Right atrium auricular region (tissue), 2 donors: ENCODE measurements around the gene KCNJ10. TPM values are rescaled to one million over a fixed set of nuclear protein-coding genes. Genes with fewer than 3 reads are reported as not detected.

Experiments
- DNase-seq: peaks from one replicate; pipeline ENCODE4 v3.0.0-alpha.2; 2019; ENCODE audit warnings: low spot score
- H3K27ac ChIP-seq, 2 donors: fragments of 200-600 bp; sonication (generic); 1 replicate in 1 of 2; 2 replicates in 1 of 2; pipeline ENCODE4 v1.5.1; 2016 to 2019
- H3K27me3 ChIP-seq, 2 donors: fragments of 200-600 bp; sonication (generic); one replicate each; pipeline versions ENCODE4 v1.5.1 to v1.6.0; 2017 to 2019
- H3K36me3 ChIP-seq: fragments of 200-600 bp; sonication (generic); one replicate; pipeline ENCODE4 v1.5.1; 2016
- H3K4me1 ChIP-seq, 2 donors: fragments of 200-600 bp; sonication (generic); one replicate each; pipeline versions ENCODE4 v1.5.1 to v1.6.0; 2017 to 2019
- H3K4me3 ChIP-seq, 2 donors: fragments of 200-600 bp; sonication (generic); 1 replicate in 1 of 2; 2 replicates in 1 of 2; pipeline ENCODE4 v1.5.1; 2017 to 2019; ENCODE audit warnings: mild to moderate bottlenecking in 1 of 2, moderate library complexity in 1 of 2
- H3K9me3 ChIP-seq, 2 donors: fragments of 200-600 bp; sonication (generic); one replicate each; pipeline ENCODE4 v1.5.1; 2019
- CTCF ChIP-seq, 2 donors: fragments of 200-600 bp; sonication (generic); IDR thresholded peaks; one replicate each; pipeline ENCODE4 v1.5.1; 2019; ENCODE audit warnings: antibody characterized with exemption in 2 of 2
- total RNA-seq, 2 donors: library from RNA; depleted of rRNA; stranded (reverse); fragments of >200 nt; gene quantifications; one replicate each; pipeline ENCODE4 v1.1.0, GENCODE V29; 2016

Gene KCNJ10
- total RNA-seq, 2 donors from 2014 or later = 0.20 TPM; not detected in 1

GRCh38 chr1:160045653-160046052 is 24.3 kb downstream of the KCNJ10 start:
- Histone ChIP-seq H3K27ac (no peak overlapping the region), H3K4me1 (peaks cover 0 to 13% of the 10 kb centered on the region in 2 donors), H3K36me3 (no peaks in the 10 kb centered on the region), H3K27me3 (no peaks in the 10 kb centered on the region), H3K9me3 (no peaks in the 10 kb centered on the region), H3K4me3 (no peak overlapping the region)
- DNase-seq = no peak
- no peak for TF ChIP-seq CTCF (IDR thresholded peaks at IDR 0.05)

DNA sequence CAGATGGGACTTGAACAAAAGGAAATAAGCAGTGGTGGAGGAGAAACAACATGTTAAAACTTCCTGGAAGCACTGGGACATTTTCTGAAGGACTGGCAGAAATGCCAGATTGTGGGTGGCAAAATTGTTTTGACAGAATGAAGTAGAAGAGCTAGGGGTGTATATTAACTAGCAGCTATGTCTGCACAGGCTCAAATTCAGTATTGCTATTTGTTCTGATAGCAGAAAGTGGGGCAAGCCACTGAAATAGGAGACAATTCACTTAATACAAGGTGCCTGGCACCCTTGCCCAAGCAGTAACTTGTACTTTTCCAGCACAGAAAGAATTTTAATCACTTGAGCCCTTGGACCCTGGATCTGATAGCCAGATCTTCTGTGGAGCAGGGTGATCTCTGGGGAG is 26.4 kb downstream of the KCNJ10 start:
- DNase-seq = no peak
- Histone ChIP-seq H3K4me1 (peaks cover 0 to 13% of the 10 kb centered on the region in 2 donors), H3K4me3 (no peak overlapping the region), H3K36me3 (no peaks in the 10 kb centered on the region), H3K27ac (no peak overlapping the region), H3K27me3 (no peaks in the 10 kb centered on the region), H3K9me3 (no peaks in the 10 kb centered on the region)
- TF ChIP-seq CTCF (IDR thresholded peaks at IDR 0.05) = no peak

DNA sequence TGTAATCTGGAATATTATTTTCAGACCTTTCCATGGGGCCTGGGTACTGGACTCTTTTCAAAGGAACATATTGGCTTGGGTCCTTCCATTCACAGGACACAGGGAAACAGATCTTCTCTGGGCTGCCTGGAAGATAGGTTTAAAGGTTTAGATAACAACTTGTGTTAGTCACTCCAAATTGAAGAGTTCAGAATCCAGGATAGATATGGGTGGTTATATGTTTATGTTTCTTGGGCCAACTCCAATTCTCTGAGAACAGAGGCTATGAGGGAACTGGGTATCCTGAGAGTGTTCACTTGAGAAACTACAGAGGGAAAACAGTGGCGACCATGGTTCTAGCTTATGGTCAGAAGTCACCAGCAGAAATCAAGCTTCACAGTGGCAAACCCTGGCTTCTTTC is 29.5 kb downstream of the KCNJ10 start:
- no peaks in the 10 kb centered on the region for H3K4me1 ChIP-seq
- no peak for TF ChIP-seq CTCF (IDR thresholded peaks at IDR 0.05)
- no peaks in the 10 kb centered on the region for H3K36me3 ChIP-seq
- H3K4me3 ChIP-seq = no peak overlapping the region
- no peak overlapping the region for H3K27ac ChIP-seq
- H3K9me3 ChIP-seq = no peaks in the 10 kb centered on the region
- no peaks in the 10 kb centered on the region for H3K27me3 ChIP-seq
- no peak for DNase-seq

DNA sequence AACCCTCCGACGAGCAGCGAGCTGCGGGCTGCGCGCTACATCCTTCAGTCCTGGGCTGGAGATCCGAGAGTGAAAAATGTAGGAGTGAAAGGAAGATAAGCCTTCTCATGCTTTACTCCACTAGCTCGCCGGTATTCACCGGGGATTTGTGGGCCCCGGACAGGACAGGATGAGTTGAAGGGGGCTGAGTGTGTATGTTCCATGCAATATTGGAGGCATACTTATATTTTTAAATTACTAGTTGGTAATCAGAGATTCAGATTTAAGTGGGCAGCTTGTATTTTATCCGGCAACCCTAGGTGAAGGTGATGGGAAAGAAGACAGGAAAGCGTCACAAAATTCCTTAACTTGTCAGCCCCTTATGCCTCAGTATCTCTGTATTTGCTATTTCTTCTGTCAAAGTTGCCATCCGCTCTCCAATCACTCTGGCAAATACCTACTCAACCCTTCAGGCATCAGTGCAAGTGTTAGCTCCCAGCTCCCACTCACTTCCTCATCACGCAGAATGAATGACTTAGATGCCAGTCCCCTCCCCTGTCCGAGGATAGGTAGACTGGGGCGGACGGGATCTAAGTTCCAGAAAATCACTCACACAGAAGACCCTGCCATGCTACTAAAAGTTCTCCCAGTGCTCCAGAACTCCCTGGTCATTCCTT is 37.7 kb downstream of the KCNJ10 start:
- Histone ChIP-seq H3K4me1 (peaks cover 0 to 22% of the 10 kb centered on the region in 2 donors), H3K27me3 (no peaks in the 10 kb centered on the region)
- no peak for DNase-seq

DNA sequence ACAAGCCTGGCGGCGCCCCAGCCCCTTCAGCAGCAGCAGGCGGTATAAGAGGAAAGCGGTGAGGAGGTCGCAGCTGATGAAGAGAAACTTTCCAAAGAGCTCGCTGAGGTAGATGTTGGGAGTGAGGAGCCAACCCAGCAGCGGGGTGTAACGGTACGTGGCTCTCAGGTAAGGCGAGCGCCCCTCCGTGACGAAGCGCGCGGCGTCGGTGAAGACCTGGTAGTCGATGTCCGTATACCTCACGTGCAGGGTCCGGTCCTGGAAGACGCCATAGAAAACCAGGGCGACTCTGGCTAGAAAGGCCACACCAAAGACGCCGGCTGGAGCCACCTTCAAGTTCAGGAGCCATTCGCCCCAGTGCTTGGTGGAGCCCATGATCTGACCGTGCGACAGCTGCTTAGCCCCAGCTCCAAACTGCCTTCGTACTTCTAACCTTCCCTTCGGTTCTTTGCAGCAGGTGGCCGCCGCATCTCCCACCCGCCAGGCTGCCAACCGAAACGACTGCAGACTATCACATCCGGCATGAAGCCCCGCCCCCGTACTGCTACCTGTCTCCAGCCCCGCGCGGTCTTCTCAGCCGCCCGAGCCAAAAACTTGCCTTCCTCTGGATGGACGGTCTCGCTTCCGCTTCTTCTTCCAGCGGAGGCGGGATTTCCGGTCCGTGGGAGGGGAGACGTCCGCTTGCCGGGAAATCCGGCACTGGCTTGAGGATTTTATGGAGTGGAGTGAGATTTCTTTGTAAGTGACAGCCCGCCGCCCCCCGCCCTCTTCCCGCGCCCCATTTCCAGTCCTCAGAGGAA is 38.4 kb downstream of the KCNJ10 start, which contains the start of gene PIGM:
PIGM (minus strand) TSS at position 626 of the 800 bp plus-strand sequence; CDS start at position 375, 251 bp downstream.
- peak within 1 kb of the TSS; percentile 81 to 82 for H3K27ac ChIP-seq
- TF ChIP-seq CTCF (IDR thresholded peaks at IDR 0.05) = no peak
- H3K27me3 ChIP-seq = no peaks in the 10 kb centered on the region
- peak; percentile 92 for DNase-seq
- H3K9me3 ChIP-seq = no peaks in the 10 kb centered on the region
- H3K4me3 ChIP-seq = peak within 1 kb of the TSS; percentile 86 to 87
- H3K36me3 ChIP-seq = no peaks in the 10 kb centered on the region
- peaks cover 0 to 22% of the 10 kb centered on the region in 2 donors for H3K4me1 ChIP-seq

More for the DNA sequence above, 37.7 kb downstream of the KCNJ10 start:
- Histone ChIP-seq H3K36me3 (no peaks in the 10 kb centered on the region), H3K27ac (peak overlapping the region; percentile 81 to 82), H3K4me3 (peak overlapping the region; percentile 86 to 87), H3K9me3 (no peaks in the 10 kb centered on the region)
- TF ChIP-seq CTCF (IDR thresholded peaks at IDR 0.05) = no peak
